GM19099 (cell line): ENCODE data around the gene HNRNPA1L2.

Source experiments
- POLR2A ChIP-seq: IDR thresholded peaks from 3 replicates; pipeline ENCODE4 v1.6.1; 2011; ENCODE audit warnings: low read depth; ENCODE audit not compliant: insufficient read length; ENCODE audit errors: extremely low read depth

HNRNPA1L2 gene

DNA sequence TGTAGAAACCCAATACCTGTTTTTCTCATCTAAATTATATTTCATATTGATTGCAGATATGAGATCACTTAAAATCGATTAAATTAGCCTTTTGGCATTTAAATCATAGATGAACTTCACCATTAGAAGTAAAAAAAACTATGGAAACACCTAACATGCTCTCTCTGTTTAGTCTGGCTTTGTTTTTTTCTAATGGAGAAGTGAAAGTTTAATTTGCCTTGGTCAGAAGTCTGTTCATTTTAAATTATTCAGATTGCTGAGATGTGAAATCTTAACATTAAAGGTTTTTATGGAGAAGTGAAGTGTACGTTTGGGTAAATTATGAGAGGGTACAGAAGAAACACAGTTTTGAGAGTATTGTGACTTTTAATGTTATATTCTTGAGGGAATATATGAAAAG lies 17.1 kb downstream of the HNRNPA1L2 start:
- no peak for TF ChIP-seq POLR2A

DNA sequence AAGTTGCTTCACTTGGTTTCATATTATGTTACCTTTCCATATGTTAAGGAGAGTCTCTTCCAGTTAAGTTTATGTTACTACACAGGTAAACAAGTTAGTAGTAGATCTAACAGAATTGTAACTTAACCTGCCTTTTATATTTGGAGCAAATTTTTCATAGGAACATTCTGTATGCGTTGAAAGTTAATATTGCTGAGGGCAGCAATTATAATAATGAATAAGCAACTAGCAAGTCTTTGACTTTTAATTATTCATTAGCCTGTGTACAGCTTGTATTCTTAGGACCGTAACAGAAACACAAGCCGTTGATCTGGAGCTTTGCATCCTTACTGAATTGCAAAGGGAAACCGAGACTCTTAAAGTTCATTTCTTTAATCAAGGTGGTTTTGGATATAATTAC lies 22.0 kb downstream of the HNRNPA1L2 start:
- no peak for TF ChIP-seq POLR2A

DNA sequence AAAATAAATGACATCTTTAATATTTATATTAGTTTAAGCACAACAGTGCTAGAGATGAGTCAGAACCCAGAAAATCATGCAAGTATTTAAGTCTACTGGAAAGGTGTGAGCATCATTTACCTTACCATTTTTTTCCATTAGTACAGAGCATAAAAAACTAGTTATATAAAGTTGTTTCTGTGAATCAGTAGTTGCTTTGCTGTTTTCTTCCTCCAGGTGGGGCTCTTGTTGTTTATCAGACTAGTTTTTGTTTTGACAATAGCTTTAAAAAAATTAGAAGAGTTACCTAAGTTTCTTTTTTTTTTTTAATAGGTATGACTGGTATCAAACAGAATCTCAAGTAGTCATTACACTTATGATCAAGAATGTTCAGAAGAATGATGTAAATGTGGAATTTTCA lies 23.1 kb downstream of the HNRNPA1L2 start:
- TF ChIP-seq POLR2A: no peak

DNA sequence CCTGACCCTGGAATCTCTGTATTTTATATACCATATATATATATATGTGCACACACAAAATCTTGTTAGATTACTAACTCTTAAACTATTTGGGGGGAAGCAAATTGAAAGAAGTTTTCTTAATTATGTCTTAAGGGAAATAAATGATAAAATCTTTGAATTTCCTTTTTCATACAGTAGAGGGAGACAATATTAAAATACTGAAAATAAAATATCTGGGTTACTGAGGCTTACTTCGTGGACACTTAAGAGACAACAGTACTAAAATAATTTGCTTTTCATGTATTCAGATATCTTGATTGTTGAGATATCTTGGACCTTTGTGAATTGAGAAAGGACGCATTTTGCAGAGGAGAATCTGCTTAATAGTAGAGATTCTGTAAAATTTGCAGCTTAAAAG lies 27.4 kb downstream of the HNRNPA1L2 start:
- no peak for TF ChIP-seq POLR2A

DNA sequence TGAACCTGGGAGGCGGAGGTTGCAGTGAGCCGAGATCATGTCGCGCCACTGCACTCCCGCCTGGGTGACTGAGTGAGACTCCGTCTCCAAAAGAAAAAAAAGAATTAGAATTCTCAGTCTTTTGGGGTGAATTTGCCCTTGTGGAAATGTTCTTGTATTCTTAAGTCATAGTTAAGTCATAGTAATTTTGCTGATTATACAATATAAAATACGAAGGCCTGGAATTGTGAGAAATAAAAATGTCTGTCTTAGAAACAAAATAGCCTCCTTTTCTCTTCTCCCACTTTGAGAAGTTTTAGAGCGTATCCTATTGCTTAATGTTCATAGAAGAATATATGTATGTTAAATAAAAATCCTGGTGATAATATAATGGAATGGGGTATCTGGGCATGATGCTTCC lies 28.5 kb downstream of the HNRNPA1L2 start:
- no peak for TF ChIP-seq POLR2A

DNA sequence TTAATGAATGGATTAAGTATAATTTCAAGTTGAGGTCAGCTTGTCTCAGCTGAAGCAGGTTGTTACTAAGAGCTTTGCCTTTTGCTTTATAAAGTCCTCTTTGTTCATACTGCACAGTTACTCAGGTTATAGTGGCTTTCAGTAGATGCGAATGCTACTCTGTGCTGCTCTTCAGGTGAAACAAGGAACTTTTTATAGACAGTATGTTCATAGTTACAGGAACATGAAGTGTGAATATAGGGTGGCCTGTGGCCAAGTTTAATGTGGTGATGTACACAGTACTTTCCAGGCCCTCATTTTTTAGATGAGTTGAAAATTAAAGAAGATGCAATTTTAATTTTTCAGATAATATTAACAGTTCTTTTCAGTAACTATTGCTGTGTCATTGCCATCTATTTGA lies 31.2 kb downstream of the HNRNPA1L2 start:
- no peak for TF ChIP-seq POLR2A

DNA sequence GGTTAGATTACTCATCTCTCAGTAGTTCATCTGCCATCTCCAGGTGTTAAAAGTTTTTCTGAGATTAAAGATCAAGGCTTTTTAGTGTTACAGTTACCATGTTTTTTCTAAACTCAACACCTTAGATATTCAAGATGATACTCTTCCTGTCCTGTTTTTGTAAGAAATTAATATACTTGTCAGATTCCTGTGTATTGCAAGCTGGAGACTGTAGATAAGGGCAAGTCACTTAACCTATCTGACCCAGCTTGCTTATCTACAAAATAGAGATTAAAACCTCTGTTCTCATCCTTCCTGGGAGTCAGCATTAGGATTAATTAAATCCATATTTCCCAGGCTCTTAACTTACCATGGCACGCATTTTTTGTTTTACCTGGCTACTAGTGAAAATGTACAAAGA lies 35.6 kb downstream of the HNRNPA1L2 start:
- TF ChIP-seq POLR2A: no peak

DNA sequence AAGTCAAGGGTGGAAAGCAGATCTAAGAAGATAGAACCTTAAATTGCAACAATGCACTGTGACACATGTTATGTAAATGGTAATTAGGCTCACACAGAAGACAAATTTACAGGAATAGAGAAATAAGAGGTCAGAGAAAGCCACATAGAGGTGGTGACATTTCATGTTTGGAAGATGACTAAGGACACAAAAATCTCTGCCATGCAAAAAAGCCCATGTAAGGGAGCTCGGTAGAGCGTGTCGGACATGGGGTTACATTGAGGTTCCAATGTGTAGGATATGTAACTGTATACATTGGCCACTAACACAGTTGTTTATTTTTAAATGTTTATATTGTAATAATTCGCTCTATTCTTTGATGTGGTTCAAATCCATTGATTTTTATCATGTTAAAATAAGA lies 44.1 kb downstream of the HNRNPA1L2 start:
- no peak for TF ChIP-seq POLR2A
